SH-SY5Y (cell line): ENCODE results near the gene PRR35.

Source experiments
- GATA2 ChIP-seq: IDR thresholded peaks from 2 replicates; pipeline ENCODE4 v1.6.1; 2011; ENCODE audit warnings: mild to moderate bottlenecking, low read depth, low read length
- GATA3 ChIP-seq: IDR thresholded peaks from 2 replicates; pipeline ENCODE4 v1.6.1; 2011; ENCODE audit warnings: low read depth, mild to moderate bottlenecking, low read length, moderate library complexity

GRCh38 chr16:534135-534534 is 26.1 kb upstream of the PRR35 start:
- TF ChIP-seq GATA2, result no peak
- TF ChIP-seq GATA3, result no peak
